ENCODE data around the gene HRH2. TPM values are rescaled to one million over a fixed set of nuclear protein-coding genes. Genes with fewer than 3 reads are reported as not detected.

Gene HRH2
- total RNA-seq, 1 donor from 2014 or later: 2.9 TPM

- H3K4me3 Mint-ChIP-seq: no peak overlapping the region
- TF ChIP-seq CTCF (conservative IDR thresholded peaks at IDR 0.05): no peak
- H3K36me3 Mint-ChIP-seq: no peaks in the 10 kb centered on the region
- H3K9me3 Mint-ChIP-seq: no peaks in the 10 kb centered on the region
- DNase-seq (ENCODE audit: extremely low spot score, unreplicated experiment): no peak
- no peaks in the 10 kb centered on the region for H3K4me1 Mint-ChIP-seq (ENCODE audit: unreplicated experiment)
- peaks cover 28% of the 10 kb centered on the region for H3K27me3 Mint-ChIP-seq
- H3K27ac Mint-ChIP-seq: no peak overlapping the region
These were observed 76.1 kb downstream of the HRH2 start for GRCh38 chr5:175734016-175734415.

- Mint-ChIP-seq H3K9me3 (no peaks in the 10 kb centered on the region), H3K27ac (no peak overlapping the region), H3K27me3 (peaks cover 27% of the 10 kb centered on the region), H3K4me3 (no peak overlapping the region), H3K36me3 (no peaks in the 10 kb centered on the region), H3K4me1 (ENCODE audit: unreplicated experiment) (no peaks in the 10 kb centered on the region)
- DNase-seq (ENCODE audit: extremely low spot score, unreplicated experiment): no peak
- no peak for TF ChIP-seq CTCF (conservative IDR thresholded peaks at IDR 0.05)
These were observed 76.6 kb downstream of the HRH2 start for GRCh38 chr5:175734501-175734900.

GRCh38 chr5:175735701-175736100 lies 77.8 kb downstream of the HRH2 start:
- Mint-ChIP-seq H3K4me3 (no peak overlapping the region), H3K36me3 (no peaks in the 10 kb centered on the region), H3K4me1 (ENCODE audit: unreplicated experiment) (no peaks in the 10 kb centered on the region), H3K27me3 (peaks cover 30% of the 10 kb centered on the region), H3K27ac (no peak overlapping the region), H3K9me3 (no peaks in the 10 kb centered on the region)
- DNase-seq (ENCODE audit: extremely low spot score, unreplicated experiment): no peak
- TF ChIP-seq CTCF (conservative IDR thresholded peaks at IDR 0.05): no peak

- Mint-ChIP-seq H3K27me3 (peaks cover 31% of the 10 kb centered on the region), H3K9me3 (no peaks in the 10 kb centered on the region), H3K4me3 (no peak overlapping the region), H3K4me1 (ENCODE audit: unreplicated experiment) (no peaks in the 10 kb centered on the region), H3K27ac (no peak overlapping the region), H3K36me3 (no peaks in the 10 kb centered on the region)
- no peak for DNase-seq (ENCODE audit: extremely low spot score, unreplicated experiment)
- no peak for TF ChIP-seq CTCF (conservative IDR thresholded peaks at IDR 0.05)
These were observed 78.8 kb downstream of the HRH2 start for GRCh38 chr5:175736652-175737051.

GRCh38 chr5:175737481-175737880 lies 79.6 kb downstream of the HRH2 start:
- H3K36me3 Mint-ChIP-seq: no peaks in the 10 kb centered on the region
- H3K27ac Mint-ChIP-seq: no peak overlapping the region
- H3K27me3 Mint-ChIP-seq: peaks cover 32% of the 10 kb centered on the region
- no peak overlapping the region for H3K4me3 Mint-ChIP-seq
- no peak for DNase-seq (ENCODE audit: extremely low spot score, unreplicated experiment)
- no peak for TF ChIP-seq CTCF (conservative IDR thresholded peaks at IDR 0.05)
- no peaks in the 10 kb centered on the region for H3K9me3 Mint-ChIP-seq
- H3K4me1 Mint-ChIP-seq (ENCODE audit: unreplicated experiment): no peaks in the 10 kb centered on the region

GRCh38 chr5:175738126-175738525 lies 80.3 kb downstream of the HRH2 start:
- no peaks in the 10 kb centered on the region for H3K9me3 Mint-ChIP-seq
- no peak overlapping the region for H3K27ac Mint-ChIP-seq
- no peaks in the 10 kb centered on the region for H3K4me1 Mint-ChIP-seq (ENCODE audit: unreplicated experiment)
- TF ChIP-seq CTCF (conservative IDR thresholded peaks at IDR 0.05): no peak
- H3K27me3 Mint-ChIP-seq: peaks cover 29% of the 10 kb centered on the region
- DNase-seq (ENCODE audit: extremely low spot score, unreplicated experiment): no peak
- H3K4me3 Mint-ChIP-seq: no peak overlapping the region
- H3K36me3 Mint-ChIP-seq: no peaks in the 10 kb centered on the region
